ENCODE data around the gene RNF17. TPM values are rescaled to one million over a fixed set of nuclear protein-coding genes. Genes with fewer than 3 reads are reported as not detected.

The RNF17 gene
- total RNA-seq, 2 experiments from 2014 or later: 0.25 to 0.28 TPM

DNA sequence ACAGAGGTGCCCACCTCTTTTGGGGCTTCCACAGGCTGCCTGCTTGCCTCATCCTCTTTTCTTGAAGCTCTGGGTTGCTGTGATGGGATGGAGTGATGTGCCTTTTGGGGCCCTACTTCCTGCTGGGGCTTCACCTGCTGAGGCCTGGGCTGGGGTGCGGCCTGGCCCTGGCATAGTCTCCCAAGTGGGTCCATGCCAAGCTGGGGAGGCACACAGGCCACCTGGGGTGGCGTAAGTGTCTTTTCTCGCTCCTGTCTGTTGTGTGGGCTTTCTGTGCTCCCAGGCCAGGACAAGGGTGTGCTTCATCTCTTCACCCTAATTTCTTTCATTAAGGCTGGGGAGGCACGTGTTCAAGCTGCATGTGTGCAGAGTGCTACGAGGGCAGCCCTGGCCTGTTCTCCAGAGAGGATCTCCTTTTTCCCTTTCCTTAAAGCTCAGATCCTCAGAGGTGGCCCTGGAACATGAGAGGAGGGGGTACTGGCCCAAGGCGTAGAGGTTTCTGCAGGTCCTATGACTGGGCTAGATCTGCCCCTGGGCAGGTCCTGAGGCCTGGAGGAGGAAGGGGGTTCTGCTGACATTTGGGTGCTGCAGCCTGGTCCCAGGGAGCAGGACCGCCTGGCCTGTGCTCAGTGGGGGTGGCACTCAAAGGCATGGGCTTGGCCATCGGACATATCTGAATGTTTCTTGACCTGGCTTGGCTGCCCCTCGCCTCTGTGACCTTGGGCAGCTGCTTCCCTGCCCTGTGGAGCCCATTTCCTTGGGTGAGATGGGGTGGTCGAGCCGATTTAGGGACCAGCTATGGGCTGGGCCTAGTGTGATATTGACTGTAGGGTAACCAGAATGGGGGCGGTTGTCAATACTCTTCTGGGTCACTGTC is 23.7 kb upstream of the RNF17 start:
- intact Hi-C loops (cut with DNase I, micrococcal nuclease): no loop called here
- Histone ChIP-seq H3K4me1 (ENCODE audit: insufficient read depth, low read length) (no peaks in the 10 kb centered on the region), H3K36me3 (ENCODE audit: insufficient read depth, low read length) (no peaks in the 10 kb centered on the region), H3K4me3 (ENCODE audit: low read length) (no peak overlapping the region), H3K9me3 (ENCODE audit: control insufficient read depth in 1 of 2, insufficient read depth in 1 of 2, low read length in 2 of 2) (no peaks in the 10 kb centered on the region), H3K27ac (ENCODE audit: low read depth in 1 of 2, low read length in 2 of 2) (no peak overlapping the region), H3K27me3 (ENCODE audit: control insufficient read depth in 1 of 2, insufficient read depth in 2 of 2, low read length in 2 of 2) (peaks cover 3% of the 10 kb centered on the region in 2 experiments)
- no peaks in the 10 kb centered on the region for H3K36me3 Mint-ChIP-seq (ENCODE audit: low read depth)
- no peak for ATAC-seq (ENCODE audit: poor library complexity)
- ChIA-PET POLR2A (no interaction called here), CTCF (no interaction called here)
- H3K9me3 Mint-ChIP-seq: no peaks in the 10 kb centered on the region
- no peak overlapping the region for H3K4me3 Mint-ChIP-seq
- no peaks in the 10 kb centered on the region for H3K4me1 Mint-ChIP-seq (ENCODE audit: low read depth)
- DNase-seq: no peak
- TF ChIP-seq CTCF (IDR thresholded peaks at IDR 0.05): no peak
- H3K27ac Mint-ChIP-seq: no peak overlapping the region
- H3K27me3 Mint-ChIP-seq: peaks cover 14% of the 10 kb centered on the region

DNA sequence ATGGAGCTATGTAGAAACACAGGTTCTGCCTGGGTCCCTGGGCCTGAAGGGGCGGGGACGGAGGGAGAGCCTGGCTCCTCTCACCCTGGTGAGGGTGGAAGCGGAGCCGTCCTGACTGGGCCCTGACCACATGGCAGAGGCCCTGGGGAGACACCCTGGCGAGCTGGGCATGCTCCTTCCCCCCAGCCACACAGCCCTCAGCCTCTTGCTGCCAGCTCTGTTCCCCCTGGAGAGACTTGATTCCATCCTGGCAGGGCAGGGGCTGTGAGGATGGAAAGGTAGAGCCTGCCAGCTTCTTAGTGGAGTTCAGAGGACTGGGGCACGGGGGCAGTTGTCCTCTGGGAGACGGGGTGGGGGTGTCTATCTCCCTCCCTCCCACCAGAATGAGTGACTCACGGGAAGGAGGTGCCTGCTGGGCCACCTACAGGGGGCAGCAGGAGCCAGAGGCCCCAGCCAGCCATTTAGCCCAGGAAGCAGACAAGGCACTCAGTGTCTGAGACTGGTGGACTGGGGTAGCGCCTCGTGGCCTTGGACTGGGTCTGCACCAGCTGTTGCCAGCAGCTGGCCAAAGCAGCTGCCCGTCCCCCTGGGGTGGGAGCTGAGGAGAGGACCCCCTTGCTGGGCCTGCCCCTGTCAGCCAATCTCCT is 22.8 kb upstream of the RNF17 start:
- CTCF ChIA-PET: no interaction called here
- H3K4me3 ChIP-seq (ENCODE audit: low read length): no peak overlapping the region
- Mint-ChIP-seq H3K4me1 (ENCODE audit: low read depth) (no peaks in the 10 kb centered on the region), H3K27me3 (peaks cover 17% of the 10 kb centered on the region), H3K36me3 (ENCODE audit: low read depth) (no peaks in the 10 kb centered on the region), H3K4me3 (no peak overlapping the region), H3K27ac (no peak overlapping the region), H3K9me3 (no peaks in the 10 kb centered on the region)
- DNase-seq (no peak), ATAC-seq (ENCODE audit: poor library complexity) (no peak)
- POLR2A ChIA-PET: no interaction called here
- H3K27me3 ChIP-seq (ENCODE audit: control insufficient read depth in 1 of 2, insufficient read depth in 2 of 2, low read length in 2 of 2): peaks cover 4 to 11% of the 10 kb centered on the region in 2 experiments
- intact Hi-C loops (cut with DNase I, micrococcal nuclease): no loop called here
- no peaks in the 10 kb centered on the region for H3K36me3 ChIP-seq (ENCODE audit: insufficient read depth, low read length)
- TF ChIP-seq CTCF (IDR thresholded peaks at IDR 0.05): no peak
- no peaks in the 10 kb centered on the region for H3K4me1 ChIP-seq (ENCODE audit: insufficient read depth, low read length)
- H3K27ac ChIP-seq (ENCODE audit: low read depth in 1 of 2, low read length in 2 of 2): no peak overlapping the region
- no peaks in the 10 kb centered on the region for H3K9me3 ChIP-seq (ENCODE audit: control insufficient read depth in 1 of 2, insufficient read depth in 1 of 2, low read length in 2 of 2)

DNA sequence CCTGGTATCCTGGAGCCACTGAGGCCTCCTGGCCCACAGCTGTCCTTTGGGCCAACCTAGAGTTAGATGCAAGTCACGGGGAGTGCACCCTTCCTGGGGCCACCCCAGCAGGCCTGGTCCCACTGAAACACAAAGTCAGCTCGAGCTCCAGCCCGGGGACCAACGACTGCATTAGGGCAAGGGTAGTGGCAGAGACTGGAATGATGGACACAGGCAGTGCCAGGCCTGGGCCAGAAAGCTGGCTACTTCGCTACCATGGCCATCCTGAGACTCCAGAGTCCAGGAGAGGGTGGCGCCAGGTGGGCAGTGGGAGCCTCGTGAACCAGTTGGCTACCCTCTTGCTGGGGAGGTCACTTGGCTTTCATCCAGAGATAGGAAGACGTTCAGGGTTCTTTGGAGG is 22.2 kb upstream of the RNF17 start:
- H3K4me1 ChIP-seq (ENCODE audit: insufficient read depth, low read length): peaks cover under 1% of the 10 kb centered on the region
- H3K4me1 Mint-ChIP-seq (ENCODE audit: low read depth): no peaks in the 10 kb centered on the region
- H3K4me3 ChIP-seq (ENCODE audit: low read length): no peak overlapping the region
- H3K27ac Mint-ChIP-seq: no peak overlapping the region
- no peak for TF ChIP-seq CTCF (IDR thresholded peaks at IDR 0.05)
- peaks cover 6 to 12% of the 10 kb centered on the region in 2 experiments for H3K27me3 ChIP-seq (ENCODE audit: control insufficient read depth in 1 of 2, insufficient read depth in 2 of 2, low read length in 2 of 2)
- H3K9me3 ChIP-seq (ENCODE audit: control insufficient read depth in 1 of 2, insufficient read depth in 1 of 2, low read length in 2 of 2): no peaks in the 10 kb centered on the region
- no peak overlapping the region for H3K27ac ChIP-seq (ENCODE audit: low read depth in 1 of 2, low read length in 2 of 2)
- POLR2A ChIA-PET: no interaction called here
- no peak for DNase-seq
- H3K36me3 ChIP-seq (ENCODE audit: insufficient read depth, low read length): no peaks in the 10 kb centered on the region
- H3K9me3 Mint-ChIP-seq: no peaks in the 10 kb centered on the region
- H3K4me3 Mint-ChIP-seq: no peak overlapping the region
- no peaks in the 10 kb centered on the region for H3K36me3 Mint-ChIP-seq (ENCODE audit: low read depth)
- CTCF ChIA-PET: no interaction called here
- intact Hi-C loops (cut with DNase I, micrococcal nuclease): no loop called here
- peaks cover 17% of the 10 kb centered on the region for H3K27me3 Mint-ChIP-seq
- ATAC-seq (ENCODE audit: poor library complexity): no peak

Measured in CD4-positive, alpha-beta T cell (primary cell).